ENCODE measurements around the gene MCM6.

MCM6 gene

GRCh38 chr2:135792401-135793150 is 83.7 kb downstream of the MCM6 start:
- Histone ChIP-seq H3K27ac (no peak overlapping the region), H3K9ac (no peak overlapping the region)

GRCh38 chr2:135791418-135792190 is 84.6 kb downstream of the MCM6 start:
- Histone ChIP-seq H3K4me3 (ENCODE audit: low read depth, low read length) (no peak overlapping the region), H3K4me1 (peaks cover 4% of the 10 kb centered on the region), H3K4me2 (ENCODE audit: low read length) (no peak overlapping the region), H3K9me3 (ENCODE audit: control insufficient read depth, low read length) (no peaks in the 10 kb centered on the region), H2AFZ (no peak overlapping the region), H3K9ac (no peak overlapping the region), H3K79me2 (no peaks in the 10 kb centered on the region), H3K27me3 (ENCODE audit: control insufficient read depth, insufficient read depth, low read length) (no peaks in the 10 kb centered on the region), H3K36me3 (ENCODE audit: control insufficient read depth, insufficient read depth, low read length) (no peaks in the 10 kb centered on the region), H3K27ac (no peak overlapping the region)
- TF ChIP-seq CTCF (IDR thresholded peaks at IDR 0.05) = no peak

More at GRCh38 chr2:135792401-135793150, 83.7 kb downstream of the MCM6 start:
- Histone ChIP-seq H3K79me2 (no peaks in the 10 kb centered on the region), H3K4me2 (ENCODE audit: low read length) (no peak overlapping the region), H3K4me1 (peaks cover 4% of the 10 kb centered on the region), H3K4me3 (ENCODE audit: low read depth, low read length) (no peak overlapping the region), H2AFZ (no peak overlapping the region), H3K36me3 (ENCODE audit: control insufficient read depth, insufficient read depth, low read length) (no peaks in the 10 kb centered on the region), H3K9me3 (ENCODE audit: control insufficient read depth, low read length) (no peaks in the 10 kb centered on the region), H3K27me3 (ENCODE audit: control insufficient read depth, insufficient read depth, low read length) (no peaks in the 10 kb centered on the region)
- no peak for TF ChIP-seq CTCF (IDR thresholded peaks at IDR 0.05)

GRCh38 chr2:135790423-135790822 is 85.8 kb downstream of the MCM6 start:
- Histone ChIP-seq H3K36me3 (ENCODE audit: control insufficient read depth, insufficient read depth, low read length) (no peaks in the 10 kb centered on the region), H3K4me1 (peaks cover 4% of the 10 kb centered on the region), H3K4me2 (ENCODE audit: low read length) (no peak overlapping the region), H3K9me3 (ENCODE audit: control insufficient read depth, low read length) (no peaks in the 10 kb centered on the region), H3K9ac (no peak overlapping the region), H2AFZ (no peak overlapping the region), H3K27ac (no peak overlapping the region), H3K4me3 (ENCODE audit: low read depth, low read length) (no peak overlapping the region), H3K27me3 (ENCODE audit: control insufficient read depth, insufficient read depth, low read length) (no peaks in the 10 kb centered on the region), H3K79me2 (no peaks in the 10 kb centered on the region)
- no peak for TF ChIP-seq CTCF (IDR thresholded peaks at IDR 0.05)
